Right lung (tissue), 5 donors: ENCODE results near the gene ROBO1. TPM values are rescaled to one million over a fixed set of nuclear protein-coding genes. Genes with fewer than 3 reads are reported as not detected.
"Not testable (repeated sequence)": the region's sequence is repeated elsewhere in the genome, so short reads cannot be mapped to it uniquely, and the experiment has no call there.

Source experiments
- DNase-seq, 2 donors: peaks; one replicate each; pipeline ENCODE4 v3.0.0-alpha.2; 2013
- polyA plus RNA-seq, 5 donors: library from polyadenylated mRNA; unstranded; fragments of 120-200 nt; gene quantifications; one replicate each; pipeline versions ENCODE4 v1.2.1 to v1.2.3, GENCODE V29; 2013; ENCODE audit warnings: inconsistent platforms in 1 of 5, low replicate concordance in 1 of 5; ENCODE audit not compliant: insufficient read length in 5 of 5, insufficient read depth in 1 of 5

The ROBO1 gene
- polyA plus RNA-seq, 5 donors, result 63.3 to 139 (median 102) TPM

- no peak for DNase-seq
These were observed 1059.2 kb downstream of the ROBO1 start for GRCh38 chr3:78708565-78709073.

GRCh38 chr3:78707609-78708008, 1060.2 kb downstream of the ROBO1 start:
- no peak for DNase-seq

- DNase-seq, result no peak
These were observed 1060.8 kb downstream of the ROBO1 start for GRCh38 chr3:78706906-78707523.

GRCh38 chr3:78703944-78704343, 1063.9 kb downstream of the ROBO1 start:
- no peak for DNase-seq

- no peak for DNase-seq
These were observed 1066.3 kb downstream of the ROBO1 start for GRCh38 chr3:78701537-78701936.

GRCh38 chr3:78698431-78698830, 1069.4 kb downstream of the ROBO1 start:
- no peak for DNase-seq

GRCh38 chr3:78697426-78697825, 1070.4 kb downstream of the ROBO1 start:
- DNase-seq, result no peak

GRCh38 chr3:78690766-78691165, 1077.0 kb downstream of the ROBO1 start:
- DNase-seq, result no peak

GRCh38 chr3:78689378-78689777, 1078.4 kb downstream of the ROBO1 start:
- no peak for DNase-seq

GRCh38 chr3:78687520-78687919, 1080.3 kb downstream of the ROBO1 start:
- no peak for DNase-seq

- DNase-seq, result no peak
These were observed 1084.5 kb downstream of the ROBO1 start for GRCh38 chr3:78683284-78683683.

- DNase-seq, result not testable (repeated sequence)
These were observed 1092.5 kb downstream of the ROBO1 start for GRCh38 chr3:78675119-78675805.

GRCh38 chr3:78670746-78671145, 1097.1 kb downstream of the ROBO1 start:
- peak in 1 of 2 donors; percentile 26 for DNase-seq

GRCh38 chr3:78670094-78670493, 1097.7 kb downstream of the ROBO1 start:
- no peak for DNase-seq

GRCh38 chr3:78668302-78668701, 1099.5 kb downstream of the ROBO1 start:
- DNase-seq, result no peak

- no peak for DNase-seq
These were observed 1101.4 kb downstream of the ROBO1 start for GRCh38 chr3:78666470-78666800.

- no peak for DNase-seq
These were observed 1101.9 kb downstream of the ROBO1 start for GRCh38 chr3:78665776-78666469.

- DNase-seq, result no peak
These were observed 1102.7 kb downstream of the ROBO1 start for GRCh38 chr3:78665101-78665500.

GRCh38 chr3:78660957-78661356, 1106.8 kb downstream of the ROBO1 start:
- no peak for DNase-seq

- DNase-seq, result peak in 1 of 2 donors; percentile 22
These were observed 1108.3 kb downstream of the ROBO1 start for GRCh38 chr3:78659386-78659987.

GRCh38 chr3:78647726-78648125, 1120.1 kb downstream of the ROBO1 start:
- DNase-seq, result no peak

GRCh38 chr3:78645628-78646310, 1122.0 kb downstream of the ROBO1 start:
- peak; percentile 62 to 75 for DNase-seq
